SIG-M5 (cell line): Measurements from ENCODE around the gene SLC35E3.

Experiments
- DNase-seq: peaks from one replicate; lab custom pipeline; 2025; lab: John Stamatoyannopoulos, UW

Gene SLC35E3

GRCh38 chr12:68745904-68746571, at the start of gene SLC35E3:
Gene SLC35E3, plus strand, starts transcription at chr12:68746176. Its CDS starts 202 bp downstream, at chr12:68746378.
- DNase-seq = peak; percentile 37

- no peak for DNase-seq
Measured at GRCh38 chr12:68699486-68699885, 46.5 kb upstream of the SLC35E3 start.

GRCh38 chr12:68727776-68728175, 18.2 kb upstream of the SLC35E3 start:
- no peak for DNase-seq

- DNase-seq = no peak
Measured at GRCh38 chr12:68733661-68734071, 12.3 kb upstream of the SLC35E3 start.

- no peak for DNase-seq
Measured at GRCh38 chr12:68739891-68740290, 6.1 kb upstream of the SLC35E3 start.

- DNase-seq = no peak
Measured at GRCh38 chr12:68743356-68743755, 2.6 kb upstream of the SLC35E3 start.

- DNase-seq = no peak
Measured at GRCh38 chr12:68745376-68745903, 536 bp upstream of the SLC35E3 start.

- no peak for DNase-seq
Measured at GRCh38 chr12:68746572-68747180, 700 bp downstream of the SLC35E3 start.

GRCh38 chr12:68749443-68749842, 3.5 kb downstream of the SLC35E3 start:
- DNase-seq = no peak

- DNase-seq = no peak
Measured at GRCh38 chr12:68749861-68750260, 3.9 kb downstream of the SLC35E3 start.

- DNase-seq = no peak
Measured at GRCh38 chr12:68750506-68750905, 4.5 kb downstream of the SLC35E3 start.

GRCh38 chr12:68755536-68756243, 9.7 kb downstream of the SLC35E3 start:
- no peak for DNase-seq

- no peak for DNase-seq
Measured at GRCh38 chr12:68759852-68760251, 13.9 kb downstream of the SLC35E3 start.

- DNase-seq = no peak
Measured at GRCh38 chr12:68760806-68761441, 14.9 kb downstream of the SLC35E3 start.

GRCh38 chr12:68761442-68761812, 15.5 kb downstream of the SLC35E3 start:
- DNase-seq = no peak

GRCh38 chr12:68761901-68762630, 16.1 kb downstream of the SLC35E3 start:
- no peak for DNase-seq

GRCh38 chr12:68762691-68763090, 16.7 kb downstream of the SLC35E3 start:
- DNase-seq = no peak

- DNase-seq = no peak
Measured at GRCh38 chr12:68765696-68766095, 19.7 kb downstream of the SLC35E3 start.

GRCh38 chr12:68766646-68767045, 20.7 kb downstream of the SLC35E3 start:
- no peak for DNase-seq

GRCh38 chr12:68767191-68767590, 21.2 kb downstream of the SLC35E3 start:
- no peak for DNase-seq

- no peak for DNase-seq
Measured at GRCh38 chr12:68768431-68768939, 22.5 kb downstream of the SLC35E3 start.

GRCh38 chr12:68769941-68770340, 24.0 kb downstream of the SLC35E3 start:
- DNase-seq = no peak
